Hepatocyte (in vitro differentiated cells): ENCODE data around the gene CNNM2. TPM values are rescaled to one million over a fixed set of nuclear protein-coding genes. Genes with fewer than 3 reads are reported as not detected.
"Not testable (repeated sequence)": the region's sequence is repeated elsewhere in the genome, so short reads cannot be mapped to it uniquely, and the experiment has no call there.

Source experiments
- DNase-seq: peaks from one replicate; pipeline ENCODE4 v3.0.0-alpha.2; 2016; ENCODE audit warnings: low spot score
- H2AFZ ChIP-seq: fragments of 200-600 bp; sonication (generic); 2 replicates; pipeline ENCODE4 v1.6.0; 2016; ENCODE audit warnings: antibody characterized with exemption, mild to moderate bottlenecking
- H3K27ac ChIP-seq: fragments of 200-600 bp; sonication (generic); 2 replicates; pipeline ENCODE4 v1.5.1; 2016; ENCODE audit warnings: mild to moderate bottlenecking
- H3K27me3 ChIP-seq: fragments of 200-600 bp; sonication (generic); 2 replicates; pipeline ENCODE4 v1.6.1; 2016
- H3K36me3 ChIP-seq: fragments of 200-600 bp; sonication (generic); replicated peaks from 2 replicates; pipeline ENCODE4 v1.5.1; 2016; ENCODE audit warnings: low read depth; ENCODE audit not compliant: insufficient read depth
- H3K4me1 ChIP-seq: fragments of 200-600 bp; sonication (generic); 2 replicates; pipeline ENCODE4 v1.5.1; 2016; ENCODE audit warnings: mild to moderate bottlenecking, moderate library complexity; ENCODE audit not compliant: insufficient read depth
- H3K4me2 ChIP-seq: fragments of 200-600 bp; sonication (generic); 2 replicates; pipeline ENCODE4 v1.6.0; 2016
- H3K4me3 ChIP-seq: fragments of 200-600 bp; sonication (generic); 2 replicates; pipeline ENCODE4 v1.5.1; 2016; ENCODE audit warnings: mild to moderate bottlenecking
- H3K79me2 ChIP-seq: fragments of 200-600 bp; sonication (generic); 2 replicates; pipeline ENCODE4 v1.6.0; 2017; ENCODE audit warnings: mild to moderate bottlenecking
- H3K9me2 ChIP-seq: fragments of 200-600 bp; sonication (generic); replicated peaks from 2 replicates; pipeline ENCODE4 v1.6.0; 2017; ENCODE audit warnings: mild to moderate bottlenecking; ENCODE audit not compliant: insufficient read depth
- H3K9me3 ChIP-seq: fragments of 200-600 bp; sonication (generic); 2 replicates; pipeline ENCODE4 v1.5.1; 2016; ENCODE audit warnings: low read depth, mild to moderate bottlenecking
- H4K20me1 ChIP-seq: fragments of 200-600 bp; sonication (generic); 2 replicates; pipeline ENCODE4 v1.6.0; 2016; ENCODE audit warnings: mild to moderate bottlenecking; ENCODE audit not compliant: insufficient read depth, poor library complexity, severe bottlenecking
- EZH2 ChIP-seq: fragments of 200-600 bp; sonication (generic); IDR thresholded peaks from 2 replicates; pipeline ENCODE4 v1.6.1; 2016; ENCODE audit warnings: antibody characterized with exemption, mild to moderate bottlenecking, borderline replicate concordance
- EZH2phosphoT487 ChIP-seq: fragments of 200-600 bp; sonication (generic); IDR thresholded peaks from one replicate; pipeline ENCODE4 v1.6.1; 2018; ENCODE audit warnings: antibody characterized with exemption, mild to moderate bottlenecking, low read depth, moderate library complexity; ENCODE audit not compliant: unreplicated experiment, severe bottlenecking
- WGBS: methylation state at CpG from one replicate; pipeline ENCODE4 v1.1.6; 2016; ENCODE audit warnings: low lambda C conversion rate; ENCODE audit errors: missing lambda C conversion rate; 5-methylcytosine and 5-hydroxymethylcytosine counted together
- polyA plus RNA-seq: library from polyadenylated mRNA; unstranded; fragments of >200 nt; fragmentation: Nextera tagmentation; extraction: Ambion mirVana; gene quantifications from 2 replicates; pipeline ENCODE4 v1.2.1, GENCODE V29; 2016
- total RNA-seq: library from RNA; depleted of rRNA; stranded (reverse); fragments of >200 nt; gene quantifications from 2 replicates; pipeline ENCODE4 v1.2.3, GENCODE V29; 2014
- TF ChIP-seq, protein P1 (sequence below): fragments of 200-600 bp; sonication (generic); IDR thresholded peaks from 2 replicates; pipeline ENCODE4 v1.5.1; 2016; ENCODE audit warnings: antibody characterized with exemption, mild to moderate bottlenecking; ENCODE audit not compliant: poor library complexity

The CNNM2 gene
- total and polyA plus RNA-seq, 2 experiments from 2014 or later, result 6.8 to 9.8 TPM

DNA sequence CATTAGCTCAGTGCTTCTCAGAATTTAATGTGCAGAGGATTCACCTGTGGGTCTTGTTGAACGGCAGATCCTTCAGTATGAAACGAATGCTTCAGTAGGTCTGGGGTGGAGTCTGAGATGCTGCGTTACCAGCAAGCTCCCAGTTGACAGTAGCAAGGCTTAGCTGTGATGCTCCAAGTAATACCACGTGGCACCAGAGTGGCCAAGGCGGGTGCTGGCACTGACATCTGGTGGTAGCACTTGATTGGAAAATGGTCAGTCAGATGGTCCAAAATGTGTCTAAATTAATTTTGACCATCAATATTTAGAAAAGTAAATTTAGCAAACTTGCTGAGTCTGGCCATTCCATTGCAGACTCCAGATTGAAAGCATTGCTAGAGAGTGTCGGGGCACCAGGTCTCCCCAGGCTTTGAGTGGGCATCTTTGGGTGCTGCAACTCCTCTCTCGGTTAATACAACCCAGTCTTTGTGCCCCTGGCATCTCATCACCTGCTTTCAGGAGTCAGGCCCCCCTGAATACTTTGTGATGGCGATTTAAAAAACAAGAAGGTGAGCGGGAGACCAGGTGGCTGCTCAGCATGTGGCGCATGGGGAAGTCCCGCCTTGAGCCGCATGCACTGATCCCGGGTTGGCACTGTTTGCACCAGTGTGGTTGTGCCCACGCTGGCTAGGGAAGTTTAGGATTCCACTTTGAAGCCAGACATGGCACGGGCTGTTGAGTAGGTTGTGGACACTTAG, 144.9 kb downstream of the CNNM2 start:
- no peak overlapping the region for H3K4me3 ChIP-seq
- no peak overlapping the region for H2AFZ ChIP-seq
- no peaks in the 10 kb centered on the region for H4K20me1 ChIP-seq
- no peaks in the 10 kb centered on the region for H3K9me2 ChIP-seq
- no peaks in the 10 kb centered on the region for H3K9me3 ChIP-seq
- H3K4me2 ChIP-seq, result no peak overlapping the region
- no peak overlapping the region for H3K27ac ChIP-seq
- DNase-seq, result no peak
- 86% methylated on average over 15 of the region's 15 CpGs for WGBS
- no peaks in the 10 kb centered on the region for H3K27me3 ChIP-seq
- TF ChIP-seq, protein P1, sequence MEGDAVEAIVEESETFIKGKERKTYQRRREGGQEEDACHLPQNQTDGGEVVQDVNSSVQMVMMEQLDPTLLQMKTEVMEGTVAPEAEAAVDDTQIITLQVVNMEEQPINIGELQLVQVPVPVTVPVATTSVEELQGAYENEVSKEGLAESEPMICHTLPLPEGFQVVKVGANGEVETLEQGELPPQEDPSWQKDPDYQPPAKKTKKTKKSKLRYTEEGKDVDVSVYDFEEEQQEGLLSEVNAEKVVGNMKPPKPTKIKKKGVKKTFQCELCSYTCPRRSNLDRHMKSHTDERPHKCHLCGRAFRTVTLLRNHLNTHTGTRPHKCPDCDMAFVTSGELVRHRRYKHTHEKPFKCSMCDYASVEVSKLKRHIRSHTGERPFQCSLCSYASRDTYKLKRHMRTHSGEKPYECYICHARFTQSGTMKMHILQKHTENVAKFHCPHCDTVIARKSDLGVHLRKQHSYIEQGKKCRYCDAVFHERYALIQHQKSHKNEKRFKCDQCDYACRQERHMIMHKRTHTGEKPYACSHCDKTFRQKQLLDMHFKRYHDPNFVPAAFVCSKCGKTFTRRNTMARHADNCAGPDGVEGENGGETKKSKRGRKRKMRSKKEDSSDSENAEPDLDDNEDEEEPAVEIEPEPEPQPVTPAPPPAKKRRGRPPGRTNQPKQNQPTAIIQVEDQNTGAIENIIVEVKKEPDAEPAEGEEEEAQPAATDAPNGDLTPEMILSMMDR, result no peak
- no peak for TF ChIP-seq EZH2
- H3K4me1 ChIP-seq, result no peaks in the 10 kb centered on the region
- H3K36me3 ChIP-seq, result no peaks in the 10 kb centered on the region
- no peaks in the 10 kb centered on the region for H3K79me2 ChIP-seq

DNA sequence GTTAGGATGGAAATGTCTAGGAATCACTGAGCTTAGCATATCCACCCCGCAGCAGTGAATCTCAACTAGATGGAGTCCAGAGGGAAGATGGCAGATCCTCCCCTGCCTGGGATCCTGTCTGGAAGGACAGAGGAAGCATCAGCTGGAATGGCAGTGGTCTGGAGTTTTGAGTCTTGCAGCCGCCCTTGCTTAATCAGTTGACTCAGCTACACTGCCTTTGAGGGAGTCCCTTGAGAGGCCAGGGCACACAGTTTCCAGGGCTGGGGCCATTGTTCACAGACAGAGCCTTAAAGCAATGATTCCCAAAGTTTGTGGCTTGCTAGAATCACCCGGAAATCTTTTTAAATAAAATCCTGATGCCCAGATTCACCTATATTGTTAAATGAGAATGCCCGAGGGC, 146.9 kb downstream of the CNNM2 start:
- Histone ChIP-seq H4K20me1 (no peaks in the 10 kb centered on the region), H3K4me3 (no peak overlapping the region), H3K27me3 (no peaks in the 10 kb centered on the region), H3K4me1 (no peaks in the 10 kb centered on the region), H3K4me2 (no peak overlapping the region), H3K9me3 (no peaks in the 10 kb centered on the region), H3K27ac (no peak overlapping the region), H2AFZ (no peak overlapping the region), H3K36me3 (no peaks in the 10 kb centered on the region), H3K79me2 (no peaks in the 10 kb centered on the region), H3K9me2 (no peaks in the 10 kb centered on the region)
- TF ChIP-seq EZH2phosphoT487 (no peak), EZH2 (no peak)
- TF ChIP-seq, protein P1, result no peak
- 92% methylated on average over 4 of the region's 4 CpGs for WGBS
- no peak for DNase-seq

DNA sequence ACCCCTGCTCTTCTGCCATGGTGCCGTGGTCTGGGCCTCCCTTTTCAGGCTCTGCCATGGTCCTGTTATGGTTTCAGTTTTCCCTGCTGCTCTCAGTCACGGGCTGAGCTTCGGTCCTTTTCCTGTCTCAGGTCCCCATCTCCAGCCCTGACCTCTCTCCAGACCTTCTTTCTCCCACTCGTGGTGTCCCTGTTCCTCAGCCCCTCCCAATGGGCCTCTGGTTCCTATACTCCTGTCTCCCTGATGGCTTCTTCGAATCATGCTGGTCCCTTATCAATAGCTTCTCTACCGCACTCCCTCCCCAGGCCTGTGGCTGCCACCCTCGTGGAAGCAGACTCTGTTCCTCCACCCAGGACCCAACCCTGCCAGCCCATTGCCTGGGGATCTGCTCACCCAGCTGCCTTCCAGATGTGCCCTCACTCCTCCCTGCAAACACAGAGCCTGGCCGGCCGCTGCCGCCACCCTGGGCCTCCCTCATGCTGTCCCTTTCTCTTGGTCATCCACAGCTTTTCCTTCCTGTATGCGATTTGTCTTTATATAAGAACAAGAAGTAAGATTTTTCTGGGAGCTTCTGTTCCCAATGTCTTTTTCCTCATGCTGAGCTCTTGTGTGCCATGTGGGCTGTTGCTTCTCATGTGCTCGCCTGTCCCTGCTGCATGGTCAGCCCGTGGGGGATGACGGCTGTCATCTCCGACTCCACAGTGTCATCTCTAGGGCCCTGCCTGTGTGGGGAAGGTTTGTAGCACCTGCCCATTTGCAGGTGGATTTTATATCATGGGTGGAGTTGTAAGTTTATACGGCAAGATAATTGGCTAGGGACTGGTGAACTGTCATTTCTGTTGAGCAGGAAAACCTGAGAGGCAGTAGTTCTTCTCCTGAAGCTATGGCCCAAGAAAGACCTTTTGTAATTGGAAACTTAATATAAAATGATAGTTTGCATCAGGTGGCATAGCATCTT, 148.3 kb downstream of the CNNM2 start:
- H3K9me3 ChIP-seq, result no peaks in the 10 kb centered on the region
- H4K20me1 ChIP-seq, result no peaks in the 10 kb centered on the region
- H2AFZ ChIP-seq, result no peak overlapping the region
- H3K27me3 ChIP-seq, result no peaks in the 10 kb centered on the region
- no peaks in the 10 kb centered on the region for H3K36me3 ChIP-seq
- TF ChIP-seq, protein P1, result no peak
- TF ChIP-seq EZH2phosphoT487 (no peak), EZH2 (no peak)
- H3K27ac ChIP-seq, result no peak overlapping the region
- H3K79me2 ChIP-seq, result no peaks in the 10 kb centered on the region
- H3K9me2 ChIP-seq, result no peaks in the 10 kb centered on the region
- DNase-seq, result no peak
- WGBS, result 90% methylated on average over 16 of the region's 16 CpGs
- H3K4me3 ChIP-seq, result no peak overlapping the region
- H3K4me1 ChIP-seq, result no peaks in the 10 kb centered on the region
- H3K4me2 ChIP-seq, result no peak overlapping the region

DNA sequence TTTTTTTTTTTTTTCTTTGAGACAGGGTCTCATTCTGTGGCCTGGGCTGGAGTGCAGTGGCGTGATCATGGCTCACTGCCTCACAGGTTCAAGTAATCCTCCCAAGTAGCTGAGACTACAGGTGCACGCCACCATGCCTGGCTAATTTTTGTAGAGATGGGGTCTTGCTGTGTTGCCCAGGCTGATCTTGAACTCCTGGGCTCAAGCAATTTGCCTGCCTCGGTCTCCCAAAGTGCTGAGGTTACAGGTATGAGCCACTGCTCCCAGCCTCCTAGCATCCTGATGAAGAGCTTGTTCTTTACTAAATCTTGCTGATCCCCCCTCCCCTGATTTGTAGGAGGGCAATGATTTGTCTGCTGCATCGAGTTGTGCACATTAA, 149.0 kb downstream of the CNNM2 start:
- not testable (repeated sequence) for H3K4me1 ChIP-seq, H2AFZ ChIP-seq, H3K9me3 ChIP-seq, H3K79me2 ChIP-seq, DNase-seq, H3K4me3 ChIP-seq, H3K9me2 ChIP-seq, H3K4me2 ChIP-seq, H3K27me3 ChIP-seq, H4K20me1 ChIP-seq, H3K36me3 ChIP-seq, H3K27ac ChIP-seq
- WGBS, result 92% methylated on average over 4 of the region's 4 CpGs
